ENCODE measurements around the gene ALDH8A1. TPM values are rescaled to one million over a fixed set of nuclear protein-coding genes. Genes with fewer than 3 reads are reported as not detected.

Gene ALDH8A1
- total RNA-seq, 2 experiments from 2014 or later: not detected

- H3K4me2 ChIP-seq (ENCODE audit: low read length): no peak overlapping the region
- no peaks in the 10 kb centered on the region for H3K9me2 ChIP-seq (ENCODE audit: insufficient read depth, low read length)
- H3K9me3 ChIP-seq (ENCODE audit: low read length): no peaks in the 10 kb centered on the region
- intact Hi-C loops (cut with micrococcal nuclease; ENCODE audit: unreplicated experiment): loop anchor here (10.0 kb wide), 1 partner anchor 437 kb away; no protein-coding TSS in a partner anchor
- H3K4me1 ChIP-seq (ENCODE audit: insufficient read depth, low read length, poor library complexity, severe bottlenecking): no peaks in the 10 kb centered on the region
- TF ChIP-seq, protein P1, sequence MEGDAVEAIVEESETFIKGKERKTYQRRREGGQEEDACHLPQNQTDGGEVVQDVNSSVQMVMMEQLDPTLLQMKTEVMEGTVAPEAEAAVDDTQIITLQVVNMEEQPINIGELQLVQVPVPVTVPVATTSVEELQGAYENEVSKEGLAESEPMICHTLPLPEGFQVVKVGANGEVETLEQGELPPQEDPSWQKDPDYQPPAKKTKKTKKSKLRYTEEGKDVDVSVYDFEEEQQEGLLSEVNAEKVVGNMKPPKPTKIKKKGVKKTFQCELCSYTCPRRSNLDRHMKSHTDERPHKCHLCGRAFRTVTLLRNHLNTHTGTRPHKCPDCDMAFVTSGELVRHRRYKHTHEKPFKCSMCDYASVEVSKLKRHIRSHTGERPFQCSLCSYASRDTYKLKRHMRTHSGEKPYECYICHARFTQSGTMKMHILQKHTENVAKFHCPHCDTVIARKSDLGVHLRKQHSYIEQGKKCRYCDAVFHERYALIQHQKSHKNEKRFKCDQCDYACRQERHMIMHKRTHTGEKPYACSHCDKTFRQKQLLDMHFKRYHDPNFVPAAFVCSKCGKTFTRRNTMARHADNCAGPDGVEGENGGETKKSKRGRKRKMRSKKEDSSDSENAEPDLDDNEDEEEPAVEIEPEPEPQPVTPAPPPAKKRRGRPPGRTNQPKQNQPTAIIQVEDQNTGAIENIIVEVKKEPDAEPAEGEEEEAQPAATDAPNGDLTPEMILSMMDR (conservative IDR thresholded peaks at IDR 0.05; ENCODE audit: low read length): no peak
- TF ChIP-seq EZH2phosphoT487 (IDR thresholded peaks at IDR 0.05; ENCODE audit: borderline replicate concordance, low read depth, low read length): no peak
- H3K79me2 ChIP-seq (ENCODE audit: insufficient read depth, low read depth, low read length): no peaks in the 10 kb centered on the region
- ChIA-PET CTCF (ENCODE audit: unreplicated experiment) (no interaction called here), POLR2A (interaction anchor here (0.6 to 1.6 kb wide), 5 partner anchors 9 to 857 kb away, joined by 3 to 4 read pairs (median 3); no protein-coding TSS in a partner anchor)
- H3K27ac ChIP-seq (ENCODE audit: low read depth, low read length, poor library complexity, severe bottlenecking): no peak overlapping the region
- no TSS peak for BruUV-seq (replicated peaks)
- H4K20me1 ChIP-seq (ENCODE audit: insufficient read depth, low read length): no peaks in the 10 kb centered on the region
- H2AFZ ChIP-seq (ENCODE audit: low read length): no peak overlapping the region
- no peak overlapping the region for H3K4me3 ChIP-seq (ENCODE audit: low read depth, low read length, poor library complexity, severe bottlenecking)
- peaks cover 75% of the 10 kb centered on the region for H3K36me3 ChIP-seq (ENCODE audit: insufficient read depth, low read length)
- no peak for DNase-seq (ENCODE audit: low spot score)
These were observed 47.5 kb upstream of the ALDH8A1 start for GRCh38 chr6:134997133-134997995.

GRCh38 chr6:134995536-134995935 is 45.6 kb upstream of the ALDH8A1 start:
- BruUV-seq (replicated peaks): TSS peak; percentile 25
- H3K79me2 ChIP-seq (ENCODE audit: insufficient read depth, low read depth, low read length): no peaks in the 10 kb centered on the region
- H3K4me1 ChIP-seq (ENCODE audit: insufficient read depth, low read length, poor library complexity, severe bottlenecking): no peaks in the 10 kb centered on the region
- no peak overlapping the region for H3K4me3 ChIP-seq (ENCODE audit: low read depth, low read length, poor library complexity, severe bottlenecking)
- ChIA-PET CTCF (ENCODE audit: unreplicated experiment) (no interaction called here), POLR2A (interaction anchor here (0.6 to 1.9 kb wide), 5 partner anchors 11 to 483 kb away, joined by 3 to 7 read pairs (median 4); no protein-coding TSS in a partner anchor)
- no peaks in the 10 kb centered on the region for H3K9me3 ChIP-seq (ENCODE audit: low read length)
- peaks cover 80% of the 10 kb centered on the region for H3K36me3 ChIP-seq (ENCODE audit: insufficient read depth, low read length)
- H3K9me2 ChIP-seq (ENCODE audit: insufficient read depth, low read length): no peaks in the 10 kb centered on the region
- H3K4me2 ChIP-seq (ENCODE audit: low read length): no peak overlapping the region
- TF ChIP-seq, protein P1 (conservative IDR thresholded peaks at IDR 0.05; ENCODE audit: low read length): no peak
- TF ChIP-seq EZH2phosphoT487 (IDR thresholded peaks at IDR 0.05; ENCODE audit: borderline replicate concordance, low read depth, low read length): no peak
- no peak overlapping the region for H2AFZ ChIP-seq (ENCODE audit: low read length)
- intact Hi-C loops (cut with micrococcal nuclease; ENCODE audit: unreplicated experiment): loop anchor here (10.0 kb wide), 1 partner anchor 439 kb away; no protein-coding TSS in a partner anchor
- H4K20me1 ChIP-seq (ENCODE audit: insufficient read depth, low read length): no peaks in the 10 kb centered on the region
- no peak overlapping the region for H3K27ac ChIP-seq (ENCODE audit: low read depth, low read length, poor library complexity, severe bottlenecking)
- no peak for DNase-seq (ENCODE audit: low spot score)

- no peaks in the 10 kb centered on the region for H4K20me1 ChIP-seq (ENCODE audit: insufficient read depth, low read length)
- H3K4me3 ChIP-seq (ENCODE audit: low read depth, low read length, poor library complexity, severe bottlenecking): no peak overlapping the region
- no peaks in the 10 kb centered on the region for H3K9me2 ChIP-seq (ENCODE audit: insufficient read depth, low read length)
- peaks cover 84% of the 10 kb centered on the region for H3K36me3 ChIP-seq (ENCODE audit: insufficient read depth, low read length)
- POLR2A ChIA-PET: interaction anchor here (0.8 kb wide), 1 partner anchor 13 kb away, joined by 4 read pairs; no protein-coding TSS in a partner anchor
- intact Hi-C loops (cut with micrococcal nuclease; ENCODE audit: unreplicated experiment): loop anchor here (10.0 kb wide), 1 partner anchor 440 kb away; no protein-coding TSS in a partner anchor
- H3K27ac ChIP-seq (ENCODE audit: low read depth, low read length, poor library complexity, severe bottlenecking): no peak overlapping the region
- no peaks in the 10 kb centered on the region for H3K79me2 ChIP-seq (ENCODE audit: insufficient read depth, low read depth, low read length)
- H3K9me3 ChIP-seq (ENCODE audit: low read length): no peaks in the 10 kb centered on the region
- BruUV-seq (replicated peaks): no TSS peak
- CTCF ChIA-PET (ENCODE audit: unreplicated experiment): no interaction called here
- H3K4me2 ChIP-seq (ENCODE audit: low read length): no peak overlapping the region
- no peak overlapping the region for H2AFZ ChIP-seq (ENCODE audit: low read length)
- no peak for DNase-seq (ENCODE audit: low spot score)
- no peak for TF ChIP-seq EZH2phosphoT487 (IDR thresholded peaks at IDR 0.05; ENCODE audit: borderline replicate concordance, low read depth, low read length)
- TF ChIP-seq, protein P1 (conservative IDR thresholded peaks at IDR 0.05; ENCODE audit: low read length): no peak
- H3K4me1 ChIP-seq (ENCODE audit: insufficient read depth, low read length, poor library complexity, severe bottlenecking): no peaks in the 10 kb centered on the region
These were observed 44.5 kb upstream of the ALDH8A1 start for GRCh38 chr6:134994431-134994830.

Measured in OCI-LY7 (cell line).